RWPE2 (cell line): Measurements from ENCODE around the gene NPM3.

Experiments
- ATAC-seq: fragments of 200-7000 bp; cut with Tn5 transposase; 3 replicates; pipeline ENCODE4 v1.9.1; 2021; ENCODE audit warnings: low read depth
- DNase-seq: peaks from one replicate; pipeline ENCODE4 v3.0.0-alpha.2; 2020; ENCODE audit warnings: low spot score
- H3K27ac ChIP-seq: fragments of 450-650 bp; 2 replicates; pipeline ENCODE4 v1.5.1; 2017; ENCODE audit warnings: mild to moderate bottlenecking; ENCODE audit not compliant: poor library complexity, severe bottlenecking
- H3K27me3 ChIP-seq: fragments of 250-450 bp; sonication (Bioruptor Pico); 2 replicates; pipeline ENCODE4 v1.5.1; 2021; ENCODE audit warnings: mild to moderate bottlenecking, moderate library complexity; ENCODE audit not compliant: insufficient read depth, poor library complexity, severe bottlenecking
- H3K36me3 ChIP-seq: fragments of 250-450 bp; sonication (Bioruptor Pico); 2 replicates; pipeline ENCODE4 v1.5.1; 2020; ENCODE audit warnings: low read depth, mild to moderate bottlenecking, moderate library complexity
- H3K4me1 ChIP-seq: fragments of 250-450 bp; sonication (Bioruptor Pico); 2 replicates; pipeline ENCODE4 v1.5.1; 2021; ENCODE audit warnings: mild to moderate bottlenecking, moderate library complexity; ENCODE audit not compliant: insufficient read depth, poor library complexity, severe bottlenecking
- H3K4me3 ChIP-seq: fragments of 250-450 bp; sonication (Bioruptor Pico); 2 replicates; pipeline ENCODE4 v1.5.1; 2021; ENCODE audit warnings: mild to moderate bottlenecking, moderate library complexity; ENCODE audit not compliant: severe bottlenecking
- H3K9me3 ChIP-seq: fragments of 250-450 bp; sonication (Bioruptor Pico); 2 replicates; pipeline ENCODE4 v1.5.1; 2021; ENCODE audit warnings: mild to moderate bottlenecking, moderate library complexity; ENCODE audit not compliant: severe bottlenecking
- CTCF ChIP-seq: fragments of 450-650 bp; IDR thresholded peaks from one replicate; pipeline ENCODE4 v1.5.1; 2017; ENCODE audit warnings: mild to moderate bottlenecking, moderate library complexity; ENCODE audit not compliant: poor library complexity, severe bottlenecking

NPM3 gene

GRCh38 chr10:101771380-101771779, 11.9 kb downstream of the NPM3 start:
- no peak for ATAC-seq

GRCh38 chr10:101770331-101771215, 12.7 kb downstream of the NPM3 start:
- ATAC-seq: no peak
- Histone ChIP-seq H3K4me3 (no peak overlapping the region), H3K36me3 (no peaks in the 10 kb centered on the region), H3K4me1 (no peaks in the 10 kb centered on the region), H3K27me3 (peaks cover 36% of the 10 kb centered on the region), H3K9me3 (no peaks in the 10 kb centered on the region), H3K27ac (no peak overlapping the region)
- DNase-seq: no peak
- TF ChIP-seq CTCF: no peak

More at GRCh38 chr10:101771380-101771779, 11.9 kb downstream of the NPM3 start:
- H3K27ac ChIP-seq: no peak overlapping the region
- no peaks in the 10 kb centered on the region for H3K9me3 ChIP-seq
- peaks cover 37% of the 10 kb centered on the region for H3K27me3 ChIP-seq
- H3K4me3 ChIP-seq: no peak overlapping the region
- DNase-seq: no peak
- H3K36me3 ChIP-seq: no peaks in the 10 kb centered on the region
- TF ChIP-seq CTCF: no peak
- no peaks in the 10 kb centered on the region for H3K4me1 ChIP-seq

- DNase-seq (no peak), ATAC-seq (no peak)
- no peaks in the 10 kb centered on the region for H3K36me3 ChIP-seq
- no peak overlapping the region for H3K27ac ChIP-seq
- no peaks in the 10 kb centered on the region for H3K4me1 ChIP-seq
- TF ChIP-seq CTCF: no peak
- H3K27me3 ChIP-seq: peaks cover 27% of the 10 kb centered on the region
- H3K9me3 ChIP-seq: no peaks in the 10 kb centered on the region
- no peak overlapping the region for H3K4me3 ChIP-seq
Observed at GRCh38 chr10:101769541-101770180, 13.6 kb downstream of the NPM3 start.

GRCh38 chr10:101768791-101769170, 14.5 kb downstream of the NPM3 start:
- Histone ChIP-seq H3K27me3 (peaks cover 18% of the 10 kb centered on the region), H3K36me3 (no peaks in the 10 kb centered on the region), H3K9me3 (no peaks in the 10 kb centered on the region), H3K27ac (no peak overlapping the region), H3K4me3 (no peak overlapping the region), H3K4me1 (no peaks in the 10 kb centered on the region)
- ATAC-seq (no peak; the same call in 2 of the 3 replicates), DNase-seq (no peak)
- no peak for TF ChIP-seq CTCF
